ENCODE data around the gene SLC34A3. TPM values are rescaled to one million over a fixed set of nuclear protein-coding genes. Genes with fewer than 3 reads are reported as not detected.

Gene SLC34A3
- total RNA-seq, 4 donors from 2014 or later, result not detected

DNA sequence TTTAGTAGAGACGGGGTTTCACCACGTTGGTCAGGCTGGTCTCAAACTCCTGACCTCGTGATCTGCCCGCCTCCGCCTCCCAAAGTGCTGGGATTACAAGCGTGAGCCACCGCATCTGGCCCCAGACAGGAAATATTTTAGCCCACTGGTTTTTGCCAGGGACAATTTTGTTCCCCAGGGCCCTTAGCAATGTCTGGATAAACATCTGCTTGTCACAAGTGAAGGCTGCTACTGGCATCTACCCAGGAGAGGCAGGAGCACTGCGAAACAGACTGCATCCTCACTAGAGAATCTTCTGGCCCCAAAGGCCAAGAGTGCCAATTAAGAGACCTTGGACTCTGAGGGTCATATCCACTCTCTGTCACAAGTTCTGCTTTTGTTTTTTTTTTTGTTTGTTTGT is 27.7 kb upstream of the SLC34A3 start:
- peaks cover 40 to 70% (median 61%) of the 10 kb centered on the region in 4 donors for H3K4me1 ChIP-seq

GRCh38 chr9:137204731-137205125 is 26.0 kb upstream of the SLC34A3 start:
- Histone ChIP-seq H3K27ac (peak overlapping the region; percentile 84 to 93 (median 90)), H3K4me1 (peaks cover 33 to 52% (median 44%) of the 10 kb centered on the region in 4 donors), H3K4me3 (peak overlapping the region; percentile 62 to 98 (median 95)), H3K9me3 (no peaks in the 10 kb centered on the region), H3K27me3 (no peaks in the 10 kb centered on the region), H3K36me3 (no peaks in the 10 kb centered on the region)
- TF ChIP-seq EP300 (IDR thresholded peaks at IDR 0.05; ENCODE audit: low read depth) (no peak), CTCF (IDR thresholded peaks at IDR 0.05) (no peak), POLR2A (IDR thresholded peaks at IDR 0.05) (no peak), POLR2AphosphoS5 (IDR thresholded peaks at IDR 0.05) (no peak)
- WGBS, 2 donors (ENCODE audit: low coverage in 1 of 2), result 11 to 55% methylated on average over 4 to 21 of the region's 21 CpGs
- intact Hi-C loops (cut with DNase I; ENCODE audit: low total_unique reads) (no loop called here), in situ Hi-C loops (cut with MboI; ENCODE audit: low pct_ligation_motif_present in 1 of 4, low pct_unique_long_range_greater_than_20kb in 1 of 4, low sequenced_read_pairs in 3 of 4) (loop anchor here in 1 of 4 donors (25.0 kb wide), 1 partner anchor 92 kb away; the partner anchor contains the start of gene DPP7)
- no peak for DNase-seq

More for the DNA sequence above, 27.7 kb upstream of the SLC34A3 start:
- in situ Hi-C loops (cut with MboI; ENCODE audit: low pct_ligation_motif_present in 1 of 4, low pct_unique_long_range_greater_than_20kb in 1 of 4, low sequenced_read_pairs in 3 of 4) (loop anchor here in 1 of 4 donors (25.0 kb wide), 1 partner anchor 91 kb away; the partner anchor contains the start of gene DPP7), intact Hi-C loops (cut with DNase I; ENCODE audit: low total_unique reads) (no loop called here)
- 79% methylated on average over 8 of the region's 8 CpGs; no CpG with 5 or more reads in 1 of the 2 donors for WGBS, 2 donors (ENCODE audit: low coverage in 1 of 2)
- Histone ChIP-seq H3K4me3 (no peak overlapping the region), H3K27me3 (no peaks in the 10 kb centered on the region), H3K36me3 (no peaks in the 10 kb centered on the region), H3K9me3 (no peaks in the 10 kb centered on the region), H3K27ac (no peak overlapping the region)
- TF ChIP-seq CTCF (IDR thresholded peaks at IDR 0.05) (no peak), POLR2AphosphoS5 (IDR thresholded peaks at IDR 0.05) (no peak), POLR2A (IDR thresholded peaks at IDR 0.05) (no peak), EP300 (IDR thresholded peaks at IDR 0.05; ENCODE audit: low read depth) (no peak)
- DNase-seq, result no peak

- intact Hi-C loops (cut with DNase I; ENCODE audit: low total_unique reads) (no loop called here), in situ Hi-C loops (cut with MboI; ENCODE audit: low pct_ligation_motif_present in 1 of 4, low pct_unique_long_range_greater_than_20kb in 1 of 4, low sequenced_read_pairs in 3 of 4) (loop anchor here in 1 of 4 donors (25.0 kb wide), 1 partner anchor 93 kb away; the partner anchor contains the start of gene DPP7)
- peak within 1 kb of the TSS; percentile 84 to 93 (median 90) for H3K27ac ChIP-seq
- H3K36me3 ChIP-seq, result no peaks in the 10 kb centered on the region
- peaks cover 32 to 51% (median 42%) of the 10 kb centered on the region in 4 donors for H3K4me1 ChIP-seq
- 1% methylated on average over 65 of the region's 98 CpGs; no CpG with 5 or more reads in 1 of the 2 donors for WGBS, 2 donors (ENCODE audit: low coverage in 1 of 2)
- peak; percentile 94 for DNase-seq
- peak within 1 kb of the TSS; percentile 62 to 98 (median 95) for H3K4me3 ChIP-seq
- H3K27me3 ChIP-seq, result no peaks in the 10 kb centered on the region
- H3K9me3 ChIP-seq, result no peaks in the 10 kb centered on the region
- TF ChIP-seq EP300 (IDR thresholded peaks at IDR 0.05; ENCODE audit: low read depth), result no peak
- TF ChIP-seq CTCF (IDR thresholded peaks at IDR 0.05), result no peak
- TF ChIP-seq POLR2A (IDR thresholded peaks at IDR 0.05), result peak; percentile 85
- TF ChIP-seq POLR2AphosphoS5 (IDR thresholded peaks at IDR 0.05), result peak; percentile 88 to 97 (median 96)
These were observed 25.3 kb upstream of the SLC34A3 start, which contains the start of the genes NDOR1 and TMEM203 for GRCh38 chr9:137205126-137206069. TSS of gene NDOR1 (plus strand) at chr9:137205700. CDS start at chr9:137205778, 78 bp downstream. TSS of gene TMEM203 (minus strand) at chr9:137205648. CDS start at chr9:137205414, 234 bp downstream.

DNA sequence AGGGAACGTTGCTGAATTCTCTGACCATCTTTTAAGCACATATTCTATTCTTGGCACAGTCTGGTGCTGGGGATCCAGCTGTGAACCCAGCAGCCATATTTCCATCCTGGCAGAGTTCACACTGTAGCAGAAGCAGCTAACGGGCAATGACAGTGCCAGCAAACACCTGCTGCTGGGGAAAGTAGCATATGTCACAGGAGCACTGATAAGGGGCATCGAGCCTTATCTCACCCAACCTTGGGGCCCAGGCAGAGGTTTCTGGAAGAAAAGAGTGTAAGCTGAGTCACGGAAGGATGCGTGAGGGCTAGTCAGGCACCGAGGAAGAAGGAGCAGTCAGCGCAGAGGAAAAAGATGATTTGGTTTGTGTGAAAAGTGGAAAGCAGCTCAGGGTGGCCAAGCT is 24.1 kb upstream of the SLC34A3 start:
- peak overlapping the region in 1 of 4 donors; percentile 92 for H3K4me3 ChIP-seq

More for the DNA sequence above, 24.1 kb upstream of the SLC34A3 start:
- intact Hi-C loops (cut with DNase I; ENCODE audit: low total_unique reads) (no loop called here), in situ Hi-C loops (cut with MboI; ENCODE audit: low pct_ligation_motif_present in 1 of 4, low pct_unique_long_range_greater_than_20kb in 1 of 4, low sequenced_read_pairs in 3 of 4) (loop anchor here in 1 of 4 donors (25.0 kb wide), 1 partner anchor 94 kb away; the partner anchor contains the start of gene DPP7)
- H3K27me3 ChIP-seq, result no peaks in the 10 kb centered on the region
- H3K36me3 ChIP-seq, result no peaks in the 10 kb centered on the region
- H3K27ac ChIP-seq, result no peak overlapping the region
- DNase-seq, result no peak
- peaks cover 26 to 45% (median 35%) of the 10 kb centered on the region in 4 donors for H3K4me1 ChIP-seq
- 60 to 74% methylated on average over 4 to 7 of the region's 7 CpGs for WGBS, 2 donors (ENCODE audit: low coverage in 1 of 2)
- TF ChIP-seq CTCF (IDR thresholded peaks at IDR 0.05) (no peak), EP300 (IDR thresholded peaks at IDR 0.05; ENCODE audit: low read depth) (no peak), POLR2A (IDR thresholded peaks at IDR 0.05) (no peak), POLR2AphosphoS5 (IDR thresholded peaks at IDR 0.05) (no peak)
- no peaks in the 10 kb centered on the region for H3K9me3 ChIP-seq
